ACC112 (cell line): ENCODE data around the gene SIM2.

Experiments used
- H2AFZ ChIP-seq: fragments of 200-600 bp; sonication (generic); one replicate; pipeline ENCODE4 v1.6.0; 2017; ENCODE audit warnings: antibody characterized with exemption, low read length; ENCODE audit not compliant: unreplicated experiment
- H3K27ac ChIP-seq: fragments of 200-600 bp; sonication (generic); 2 replicates; pipeline ENCODE4 v1.5.1; 2014; ENCODE audit warnings: low read depth, mild to moderate bottlenecking, antibody characterized with exemption, low read length, moderate library complexity
- H3K27me3 ChIP-seq: fragments of 200-600 bp; sonication (generic); 2 replicates; pipeline ENCODE4 v1.6.1; 2014; ENCODE audit warnings: mild to moderate bottlenecking, antibody characterized with exemption, low read length, moderate library complexity, mixed read lengths; ENCODE audit not compliant: insufficient read depth
- H3K36me3 ChIP-seq: fragments of 200-600 bp; sonication (generic); 2 replicates; pipeline ENCODE4 v1.6.1; 2016; ENCODE audit warnings: mild to moderate bottlenecking, antibody characterized with exemption, low read length, moderate library complexity, mixed read lengths; ENCODE audit not compliant: insufficient read depth
- H3K4me1 ChIP-seq: fragments of 200-600 bp; sonication (generic); one replicate; pipeline ENCODE4 v1.6.1; 2016; ENCODE audit warnings: low read length, mixed read lengths; ENCODE audit not compliant: insufficient read depth, unreplicated experiment, control insufficient read depth
- H3K4me3 ChIP-seq: fragments of 200-600 bp; sonication (generic); 2 replicates; pipeline ENCODE4 v1.5.1; 2014; ENCODE audit warnings: mild to moderate bottlenecking, low read depth, low read length
- H3K79me2 ChIP-seq: fragments of 200-600 bp; sonication (generic); one replicate; pipeline ENCODE4 v1.6.0; 2016; ENCODE audit warnings: low read length; ENCODE audit not compliant: control insufficient read depth, unreplicated experiment, insufficient read depth

SIM2 gene

DNA sequence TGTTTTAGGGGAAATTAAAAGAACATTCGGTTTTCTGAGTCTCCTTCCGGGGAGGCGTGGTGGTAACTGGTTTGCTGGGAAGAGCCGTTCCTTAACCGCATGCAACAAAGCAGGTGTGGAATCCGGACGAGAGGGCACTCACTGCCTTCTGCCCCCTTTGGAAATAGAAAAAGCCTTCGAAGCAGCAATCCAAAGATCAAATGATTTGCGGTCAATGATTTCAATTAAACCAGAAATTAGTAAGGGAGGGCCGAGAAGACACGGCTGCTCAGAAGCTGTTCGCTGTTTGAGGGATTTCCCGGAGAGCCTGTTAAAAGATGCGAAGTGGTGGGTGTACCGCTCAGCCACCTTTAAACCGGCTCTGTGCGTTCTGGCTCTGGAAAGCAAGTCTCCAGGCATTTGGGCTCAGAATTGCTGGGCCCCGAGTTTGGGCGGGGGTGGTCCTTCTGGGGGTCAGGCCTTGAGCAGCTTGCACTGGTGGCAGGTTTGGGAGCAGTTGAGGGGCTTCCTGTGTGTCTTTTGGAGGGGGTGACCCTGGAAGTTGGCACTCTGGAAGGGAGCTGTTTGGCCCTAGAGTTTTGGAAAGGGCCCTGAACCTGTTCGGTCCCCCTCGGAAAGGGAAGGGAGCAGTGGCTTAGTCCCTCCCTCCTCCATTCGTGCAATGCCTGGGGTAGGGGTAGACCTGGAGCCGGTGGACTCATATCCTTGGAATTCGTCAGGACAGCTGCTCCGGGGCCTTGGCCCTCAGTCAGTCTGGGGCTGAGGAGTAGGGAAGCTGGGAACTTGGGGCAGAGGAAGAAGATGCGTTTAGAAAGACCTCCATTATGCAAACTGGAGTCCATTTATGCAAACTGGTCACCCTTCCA, 3.1 kb downstream of the SIM2 start:
- H3K4me3 ChIP-seq: no peak overlapping the region
- H3K36me3 ChIP-seq: no peaks in the 10 kb centered on the region
- H3K4me1 ChIP-seq: peaks cover 5% of the 10 kb centered on the region
- no peaks in the 10 kb centered on the region for H3K79me2 ChIP-seq
- peaks cover 99% of the 10 kb centered on the region for H3K27me3 ChIP-seq
- H3K27ac ChIP-seq: no peak overlapping the region
- no peak overlapping the region for H2AFZ ChIP-seq

DNA sequence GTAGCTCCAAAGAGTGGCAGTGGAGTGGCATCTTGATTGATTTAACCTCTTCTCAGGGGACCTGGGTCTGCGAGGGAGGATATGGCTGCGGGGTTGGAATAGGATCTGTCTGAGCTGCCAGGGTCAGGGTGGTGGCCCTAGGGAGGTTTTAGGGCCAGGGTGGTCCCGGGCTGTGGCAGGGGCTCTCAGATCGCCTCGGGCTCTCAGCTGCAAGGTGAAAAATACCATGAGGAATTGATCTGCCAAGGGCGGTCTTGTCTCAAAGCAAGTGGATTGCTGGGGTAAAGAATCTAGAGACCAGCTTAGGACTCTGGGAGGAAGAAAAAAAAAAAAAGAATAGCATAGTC, 3.7 kb downstream of the SIM2 start:
- no peaks in the 10 kb centered on the region for H3K36me3 ChIP-seq
- peaks cover 99% of the 10 kb centered on the region for H3K27me3 ChIP-seq
- H3K79me2 ChIP-seq: no peaks in the 10 kb centered on the region
- H2AFZ ChIP-seq: no peak overlapping the region
- peaks cover 5% of the 10 kb centered on the region for H3K4me1 ChIP-seq
- H3K27ac ChIP-seq: no peak overlapping the region
- H3K4me3 ChIP-seq: no peak overlapping the region

DNA sequence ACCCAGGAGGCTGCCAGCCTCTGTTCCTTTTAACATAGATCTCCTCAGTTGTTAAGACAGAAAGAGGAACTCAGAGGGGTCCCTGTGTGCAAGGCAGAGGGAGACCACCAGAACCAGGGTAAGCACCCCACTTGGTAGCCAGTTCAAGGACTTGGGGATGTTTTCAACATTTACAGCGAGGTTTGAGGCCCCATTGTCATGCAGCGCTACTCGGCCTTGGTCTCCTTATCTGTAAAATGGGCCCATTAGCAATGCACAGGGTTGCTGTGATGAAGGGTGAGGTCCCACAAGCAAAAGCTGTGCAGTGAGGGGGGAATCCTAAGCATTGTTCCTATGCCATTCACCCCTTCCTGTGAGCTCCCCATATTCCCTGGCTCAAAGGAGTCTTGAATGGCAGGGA, 4.2 kb downstream of the SIM2 start:
- peaks cover 99% of the 10 kb centered on the region for H3K27me3 ChIP-seq
- H3K27ac ChIP-seq: no peak overlapping the region

DNA sequence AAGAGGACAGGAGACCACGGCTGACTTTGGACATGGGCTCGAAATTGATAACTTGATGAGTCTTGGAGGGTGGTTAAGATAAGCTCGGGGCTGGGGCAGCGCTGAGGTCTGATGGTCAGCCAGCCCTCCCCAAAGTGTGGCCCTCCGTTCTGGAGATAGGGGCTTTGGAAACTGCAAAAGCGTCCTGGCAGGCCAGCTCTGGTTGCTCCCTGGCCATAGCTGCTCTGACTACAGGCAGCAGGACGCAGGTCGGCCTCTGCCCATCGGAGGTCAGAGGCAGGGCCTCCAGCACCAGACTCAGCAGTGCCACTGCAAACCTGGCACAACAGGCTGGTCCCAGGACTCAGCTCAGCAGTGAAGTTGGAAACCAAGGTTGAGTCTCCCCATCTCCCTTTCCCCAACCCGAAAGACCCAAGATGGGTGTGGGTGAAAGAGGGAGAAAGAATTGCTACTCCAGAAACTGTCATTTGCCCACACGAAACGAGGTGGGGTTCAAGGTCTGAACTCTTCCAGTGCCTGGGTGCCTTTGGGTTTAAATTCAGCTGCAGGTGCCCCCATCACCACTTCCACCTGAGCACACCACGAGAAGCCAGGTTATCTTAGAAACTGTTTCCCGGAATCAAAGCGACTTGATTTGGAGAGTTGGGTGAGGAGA, 4.8 kb downstream of the SIM2 start:
- Histone ChIP-seq H3K27me3 (peaks cover 99% of the 10 kb centered on the region), H3K79me2 (no peaks in the 10 kb centered on the region), H3K27ac (no peak overlapping the region), H2AFZ (no peak overlapping the region), H3K4me3 (no peak overlapping the region), H3K36me3 (no peaks in the 10 kb centered on the region), H3K4me1 (peaks cover 7% of the 10 kb centered on the region)

More for the DNA sequence above, 4.2 kb downstream of the SIM2 start:
- Histone ChIP-seq H3K4me1 (peaks cover 5% of the 10 kb centered on the region), H3K79me2 (no peaks in the 10 kb centered on the region), H3K36me3 (no peaks in the 10 kb centered on the region), H2AFZ (no peak overlapping the region), H3K4me3 (no peak overlapping the region)

DNA sequence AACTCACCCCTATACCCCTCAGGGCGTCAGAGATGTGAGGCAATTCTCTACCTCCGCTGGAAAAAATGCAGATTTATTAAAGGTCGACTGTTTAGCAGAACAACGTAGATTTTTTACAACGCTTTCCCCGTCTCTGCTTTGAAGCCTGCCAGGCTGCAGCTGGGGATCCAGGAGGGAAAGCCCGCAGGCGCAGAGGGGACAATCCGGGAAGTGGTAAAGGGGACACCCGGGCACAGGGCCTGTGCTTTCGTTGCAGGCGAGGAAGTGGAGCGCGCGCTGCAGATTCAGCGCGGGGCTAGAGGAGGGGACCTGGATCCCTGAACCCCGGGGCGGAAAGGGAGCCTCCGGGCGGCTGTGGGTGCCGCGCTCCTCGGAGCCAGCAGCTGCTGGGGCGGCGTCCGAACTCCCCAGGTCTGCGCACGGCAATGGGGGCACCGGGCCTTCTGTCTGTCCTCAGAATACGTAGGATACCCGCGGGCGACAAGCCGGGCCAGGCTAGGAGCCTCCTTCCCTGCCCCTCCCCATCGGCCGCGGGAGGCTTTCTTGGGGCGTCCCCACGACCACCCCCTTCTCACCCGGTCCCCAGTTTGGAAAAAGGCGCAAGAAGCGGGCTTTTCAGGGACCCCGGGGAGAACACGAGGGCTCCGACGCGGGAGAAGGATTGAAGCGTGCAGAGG, 5.5 kb downstream of the SIM2 start:
- Histone ChIP-seq H3K36me3 (no peaks in the 10 kb centered on the region), H2AFZ (no peak overlapping the region), H3K27ac (no peak overlapping the region), H3K4me1 (peaks cover 11% of the 10 kb centered on the region), H3K4me3 (0 out of 2 replicates have a peak overlapping the region, but pooled peaks have one; percentile 63), H3K79me2 (no peaks in the 10 kb centered on the region), H3K27me3 (peaks cover 100% of the 10 kb centered on the region)

DNA sequence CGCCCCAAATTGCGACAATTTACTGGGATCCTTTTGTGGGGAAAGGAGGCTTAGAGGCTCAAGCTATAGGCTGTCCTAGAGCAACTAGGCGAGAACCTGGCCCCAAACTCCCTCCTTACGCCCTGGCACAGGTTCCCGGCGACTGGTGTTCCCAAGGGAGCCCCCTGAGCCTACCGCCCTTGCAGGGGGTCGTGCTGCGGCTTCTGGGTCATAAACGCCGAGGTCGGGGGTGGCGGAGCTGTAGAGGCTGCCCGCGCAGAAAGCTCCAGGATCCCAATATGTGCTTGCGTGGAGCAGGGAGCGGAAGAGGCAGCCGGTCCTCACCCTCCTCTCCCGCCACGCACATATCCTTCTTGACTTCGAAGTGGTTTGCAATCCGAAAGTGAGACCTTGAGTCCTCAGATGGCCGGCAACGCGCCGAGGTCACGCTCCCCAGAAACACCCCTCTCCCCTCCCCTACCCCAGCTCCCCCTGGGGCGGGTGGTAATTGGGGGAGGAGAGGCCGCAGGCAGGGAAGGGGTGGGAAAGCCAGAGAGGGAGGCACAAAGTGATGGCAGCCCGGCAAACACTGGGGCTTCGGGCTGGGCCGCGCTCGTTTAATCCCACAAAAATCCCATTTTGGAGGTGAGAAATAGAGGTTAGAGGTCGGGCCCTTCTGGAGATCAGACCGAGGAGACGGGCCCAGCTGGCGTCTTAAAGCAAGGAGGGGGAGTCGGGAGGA, 6.2 kb downstream of the SIM2 start:
- Histone ChIP-seq H3K79me2 (no peaks in the 10 kb centered on the region), H3K27ac (no peak overlapping the region), H3K4me1 (peaks cover 11% of the 10 kb centered on the region), H2AFZ (no peak overlapping the region), H3K27me3 (peaks cover 100% of the 10 kb centered on the region), H3K36me3 (no peaks in the 10 kb centered on the region), H3K4me3 (peak overlapping the region; percentile 63)

DNA sequence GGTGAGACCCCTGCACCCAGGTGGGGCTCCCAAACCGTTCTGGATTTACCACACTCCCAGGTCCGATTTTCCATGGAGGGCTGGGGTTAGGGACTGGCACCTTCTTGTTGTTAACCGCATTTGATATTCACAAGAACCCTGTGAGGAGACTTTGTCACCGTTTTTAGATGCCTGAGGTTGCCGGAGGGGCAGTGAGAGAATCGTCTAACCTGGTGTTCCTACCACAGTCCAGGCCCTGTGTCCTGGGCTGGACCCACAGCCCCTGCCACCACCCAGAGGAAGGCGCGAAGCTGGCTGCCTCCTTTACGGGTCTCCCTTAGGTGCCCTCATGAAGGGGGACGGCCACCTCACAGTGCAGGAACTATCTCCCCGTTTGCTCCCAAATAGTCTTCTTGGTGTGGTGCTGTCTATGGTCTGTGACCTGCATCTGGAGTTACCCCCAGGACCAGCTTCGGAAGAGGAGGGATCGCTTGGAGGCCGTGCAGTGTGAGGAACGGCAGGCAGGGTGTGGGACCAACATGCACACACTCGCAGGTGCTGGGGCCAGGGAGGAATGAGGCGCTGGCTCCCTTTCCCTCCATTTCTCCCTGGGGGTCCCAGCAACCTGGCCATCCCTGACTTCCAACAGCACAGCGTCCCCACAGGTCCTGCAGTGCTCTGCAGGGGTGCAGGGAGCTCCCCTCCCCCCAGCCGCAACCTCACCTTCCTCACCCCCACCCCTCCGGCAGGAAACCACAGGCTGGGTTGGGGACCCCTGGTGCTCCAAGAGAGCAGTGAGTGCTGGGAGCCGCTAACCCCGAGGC, 7.0 kb downstream of the SIM2 start:
- H2AFZ ChIP-seq: no peak overlapping the region
- no peaks in the 10 kb centered on the region for H3K36me3 ChIP-seq
- no peak overlapping the region for H3K27ac ChIP-seq
- peaks cover 100% of the 10 kb centered on the region for H3K27me3 ChIP-seq
- peaks cover 11% of the 10 kb centered on the region for H3K4me1 ChIP-seq
- no peaks in the 10 kb centered on the region for H3K79me2 ChIP-seq
- peak overlapping the region; percentile 63; the same call in 1 of the 2 replicates for H3K4me3 ChIP-seq

DNA sequence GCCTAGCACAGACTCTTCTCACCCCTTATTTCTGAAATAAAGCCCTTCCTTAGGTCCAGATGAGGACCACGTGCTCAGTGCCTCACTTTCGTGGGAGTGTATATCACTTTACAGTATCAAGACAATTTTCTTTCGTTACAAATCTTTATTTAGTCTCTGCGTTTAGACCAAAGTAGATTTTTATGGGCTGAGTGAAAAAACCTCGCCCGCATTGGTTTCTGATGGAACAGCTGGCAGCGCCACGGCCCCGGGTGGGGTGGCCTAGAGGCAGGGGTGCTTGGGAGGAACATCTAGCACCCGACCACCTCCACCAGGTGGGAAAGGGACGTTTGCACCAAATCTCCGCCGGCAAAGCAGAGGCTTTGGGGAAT, 7.6 kb downstream of the SIM2 start:
- Histone ChIP-seq H2AFZ (no peak overlapping the region), H3K4me1 (peaks cover 11% of the 10 kb centered on the region), H3K27ac (no peak overlapping the region), H3K27me3 (peaks cover 100% of the 10 kb centered on the region), H3K4me3 (no peak overlapping the region), H3K36me3 (no peaks in the 10 kb centered on the region), H3K79me2 (no peaks in the 10 kb centered on the region)

DNA sequence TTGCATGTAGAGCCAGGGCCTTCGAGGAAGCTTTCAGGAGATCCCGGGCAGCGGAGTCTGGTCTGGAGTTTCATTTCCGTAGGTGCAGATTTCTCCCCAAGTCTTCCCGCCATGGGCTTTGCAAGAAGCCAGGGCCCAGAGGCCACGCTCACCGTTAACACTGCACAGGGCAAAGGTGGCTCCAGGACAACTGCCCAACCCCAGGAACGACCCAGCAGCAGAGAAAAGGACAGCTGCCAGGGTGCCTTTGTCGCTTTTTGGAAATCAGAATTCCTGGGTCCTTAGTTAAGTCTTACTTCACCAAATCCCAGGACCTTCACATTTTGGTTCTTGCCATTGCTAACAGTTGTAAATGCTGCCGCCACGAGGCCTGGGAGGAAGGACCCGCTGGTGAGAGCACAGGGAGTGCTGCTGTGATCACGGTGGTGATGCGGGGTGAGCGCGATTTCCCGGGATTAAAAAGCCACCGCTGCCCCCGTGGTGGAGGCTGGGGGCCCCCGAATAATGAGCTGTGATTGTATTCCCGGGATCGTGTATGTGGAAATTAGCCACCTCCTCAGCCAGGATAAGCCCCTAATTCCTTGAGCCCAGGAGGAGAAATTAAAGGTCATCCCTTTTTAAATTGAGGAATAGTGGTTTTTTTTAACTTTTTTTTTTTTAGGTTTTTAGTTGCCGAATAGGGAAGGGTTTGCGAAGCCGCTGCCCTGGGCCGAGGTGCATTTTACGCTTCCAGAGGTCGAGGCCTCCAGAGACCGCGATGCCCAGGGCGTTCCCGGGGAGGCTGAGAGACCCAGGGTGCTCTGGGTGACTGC, 8.2 kb downstream of the SIM2 start:
- H2AFZ ChIP-seq: no peak overlapping the region
- H3K36me3 ChIP-seq: no peaks in the 10 kb centered on the region
- H3K27me3 ChIP-seq: peaks cover 100% of the 10 kb centered on the region
- peaks cover 11% of the 10 kb centered on the region for H3K4me1 ChIP-seq
- H3K4me3 ChIP-seq: no peak overlapping the region
- no peaks in the 10 kb centered on the region for H3K79me2 ChIP-seq
- H3K27ac ChIP-seq: no peak overlapping the region
